Vagina (tissue), 2 donors: ENCODE measurements around the gene FTCDNL1. TPM values are rescaled to one million over a fixed set of nuclear protein-coding genes. Genes with fewer than 3 reads are reported as not detected.

Experiments
- DNase-seq, 2 donors: peaks; one replicate each; pipeline ENCODE4 v3.0.0-alpha.2; 2017; ENCODE audit errors: extremely low spot score in 2 of 2
- H3K27ac ChIP-seq: fragments of 200-600 bp; sonication (generic); one replicate; pipeline ENCODE4 v1.5.1; 2019
- H3K27me3 ChIP-seq: fragments of 200-600 bp; sonication (generic); one replicate; pipeline ENCODE4 v1.5.1; 2019
- H3K36me3 ChIP-seq, 2 donors: fragments of 200-600 bp; sonication (generic); one replicate each; pipeline ENCODE4 v1.5.1; 2017 to 2019
- H3K4me1 ChIP-seq: fragments of 200-600 bp; sonication (generic); one replicate; pipeline ENCODE4 v1.5.1; 2019
- H3K4me3 ChIP-seq, 2 donors: fragments of 200-600 bp; sonication (generic); 1 replicate in 1 of 2; 2 replicates in 1 of 2; pipeline ENCODE4 v1.5.1; 2016 to 2019
- H3K9me3 ChIP-seq: fragments of 200-600 bp; sonication (generic); one replicate; pipeline ENCODE4 v1.5.1; 2019
- CTCF ChIP-seq, 3 experiments: fragments of 450-650 bp in 2 of 3; fragments of 200-600 bp in 1 of 3; sonication (generic) in 1 of 3; IDR thresholded peaks; one replicate each; pipeline ENCODE4 v1.5.1; 2017 to 2019; ENCODE audit warnings: antibody characterized with exemption in 3 of 3, mild to moderate bottlenecking in 2 of 3, moderate library complexity in 2 of 3
- POLR2A ChIP-seq, 2 donors: fragments of 450-650 bp; IDR thresholded peaks; one replicate each; pipeline ENCODE4 v1.6.1; 2017; ENCODE audit warnings: antibody characterized with exemption in 2 of 2, mild to moderate bottlenecking in 2 of 2, moderate library complexity in 2 of 2
- POLR2AphosphoS5 ChIP-seq, 2 donors: sonication (generic); formaldehyde crosslinking; IDR thresholded peaks; one replicate each; pipeline ENCODE4 v1.9.0; 2017; ENCODE audit warnings: antibody characterized with exemption in 2 of 2, mild to moderate bottlenecking in 2 of 2, low read depth in 1 of 2; ENCODE audit not compliant: insufficient read depth in 1 of 2
- intact Hi-C: fragments of 100-400 bp; cut with DNase I; formaldehyde crosslinking; loops from one replicate; pipeline ENCODE4 v1.15.1; 2023
- total RNA-seq: library from RNA; depleted of rRNA; stranded (reverse); fragments of >200 nt; gene quantifications from one replicate; pipeline ENCODE4 v1.2.3, GENCODE V29; 2016

FTCDNL1 gene
- total RNA-seq, 1 donor from 2014 or later = 2.5 TPM

DNA sequence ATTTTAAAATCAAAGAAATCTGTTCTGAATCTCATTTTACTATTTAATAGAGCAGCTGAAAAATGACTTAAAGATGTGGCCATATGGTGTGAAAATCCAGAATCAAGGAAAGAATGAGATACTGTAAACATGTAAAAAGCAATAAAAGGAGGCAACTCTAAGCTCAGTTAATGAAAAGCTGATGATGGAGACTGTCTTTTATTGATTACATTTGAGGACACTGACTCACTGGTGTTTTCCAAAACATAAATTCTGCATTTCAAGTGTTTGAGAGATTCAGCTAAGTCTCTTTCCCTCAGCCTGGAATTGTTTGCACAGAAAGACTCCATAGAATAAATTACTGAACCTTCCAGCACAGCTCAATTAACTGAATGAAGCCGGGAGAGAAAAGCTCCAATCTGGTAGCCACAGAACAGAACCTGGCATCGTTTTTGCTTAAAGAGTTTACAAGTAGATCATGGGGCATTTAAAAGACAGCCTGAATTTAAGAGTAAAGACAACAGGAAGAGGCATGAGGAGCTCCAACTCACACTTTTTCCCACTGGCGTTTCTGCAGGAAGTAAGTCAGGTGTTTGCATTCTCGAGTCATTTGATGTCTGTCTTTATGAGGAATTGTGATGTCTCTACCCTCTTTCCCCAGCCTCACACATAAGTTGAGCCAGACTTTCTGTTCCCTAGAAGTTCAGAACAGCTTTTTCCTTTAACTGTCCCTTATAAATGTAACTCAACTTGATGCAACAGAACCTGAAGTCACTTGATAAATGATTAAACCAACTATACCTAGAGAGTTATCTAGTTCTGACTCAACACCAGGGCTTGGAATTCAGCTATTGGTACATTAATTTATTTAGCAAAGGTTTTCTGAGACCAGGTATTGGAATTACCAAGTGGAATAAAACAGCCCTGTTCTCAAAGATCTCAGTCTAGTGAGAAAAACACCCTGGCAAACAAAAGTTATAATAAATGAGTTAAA lies 53.3 kb downstream of the FTCDNL1 start:
- intact Hi-C loops = no loop called here

GRCh38 chr2:199792381-199792780 lies 58.6 kb downstream of the FTCDNL1 start:
- Histone ChIP-seq H3K36me3 (no peaks in the 10 kb centered on the region), H3K4me1 (no peaks in the 10 kb centered on the region), H3K4me3 (no peak overlapping the region), H3K27ac (no peak overlapping the region), H3K9me3 (no peaks in the 10 kb centered on the region), H3K27me3 (no peaks in the 10 kb centered on the region)
- TF ChIP-seq POLR2AphosphoS5 (IDR thresholded peaks at IDR 0.05; ENCODE audit: insufficient read depth in 1 of 2, low read depth in 1 of 2) (no peak), POLR2A (IDR thresholded peaks at IDR 0.05) (no peak), CTCF (IDR thresholded peaks at IDR 0.05) (no peak)
- DNase-seq = no peak
- intact Hi-C loops = no loop called here

More for the DNA sequence above, 53.3 kb downstream of the FTCDNL1 start:
- no peak overlapping the region for H3K4me3 ChIP-seq
- no peak overlapping the region for H3K27ac ChIP-seq
- TF ChIP-seq POLR2AphosphoS5 (IDR thresholded peaks at IDR 0.05; ENCODE audit: insufficient read depth in 1 of 2, low read depth in 1 of 2) (no peak), CTCF (IDR thresholded peaks at IDR 0.05) (no peak), POLR2A (IDR thresholded peaks at IDR 0.05) (no peak)
- no peaks in the 10 kb centered on the region for H3K9me3 ChIP-seq
- no peaks in the 10 kb centered on the region for H3K4me1 ChIP-seq
- no peaks in the 10 kb centered on the region for H3K36me3 ChIP-seq
- H3K27me3 ChIP-seq = no peaks in the 10 kb centered on the region
- DNase-seq = no peak

- H3K27me3 ChIP-seq = no peaks in the 10 kb centered on the region
- H3K4me1 ChIP-seq = no peaks in the 10 kb centered on the region
- TF ChIP-seq CTCF (IDR thresholded peaks at IDR 0.05) (no peak), POLR2A (IDR thresholded peaks at IDR 0.05) (no peak), POLR2AphosphoS5 (IDR thresholded peaks at IDR 0.05; ENCODE audit: insufficient read depth in 1 of 2, low read depth in 1 of 2) (no peak)
- H3K4me3 ChIP-seq = no peak overlapping the region
- no peaks in the 10 kb centered on the region for H3K36me3 ChIP-seq
- H3K9me3 ChIP-seq = no peaks in the 10 kb centered on the region
- no peak for DNase-seq
- no peak overlapping the region for H3K27ac ChIP-seq
- intact Hi-C loops = no loop called here
These were observed 59.7 kb downstream of the FTCDNL1 start for GRCh38 chr2:199791326-199791725.

GRCh38 chr2:199784512-199784911 lies 66.5 kb downstream of the FTCDNL1 start:
- Histone ChIP-seq H3K4me3 (no peak overlapping the region), H3K4me1 (no peaks in the 10 kb centered on the region), H3K36me3 (no peaks in the 10 kb centered on the region), H3K9me3 (no peaks in the 10 kb centered on the region), H3K27ac (no peak overlapping the region), H3K27me3 (no peaks in the 10 kb centered on the region)
- TF ChIP-seq CTCF (IDR thresholded peaks at IDR 0.05) (no peak), POLR2AphosphoS5 (IDR thresholded peaks at IDR 0.05; ENCODE audit: insufficient read depth in 1 of 2, low read depth in 1 of 2) (no peak), POLR2A (IDR thresholded peaks at IDR 0.05) (no peak)
- DNase-seq = no peak
- intact Hi-C loops = no loop called here

DNA sequence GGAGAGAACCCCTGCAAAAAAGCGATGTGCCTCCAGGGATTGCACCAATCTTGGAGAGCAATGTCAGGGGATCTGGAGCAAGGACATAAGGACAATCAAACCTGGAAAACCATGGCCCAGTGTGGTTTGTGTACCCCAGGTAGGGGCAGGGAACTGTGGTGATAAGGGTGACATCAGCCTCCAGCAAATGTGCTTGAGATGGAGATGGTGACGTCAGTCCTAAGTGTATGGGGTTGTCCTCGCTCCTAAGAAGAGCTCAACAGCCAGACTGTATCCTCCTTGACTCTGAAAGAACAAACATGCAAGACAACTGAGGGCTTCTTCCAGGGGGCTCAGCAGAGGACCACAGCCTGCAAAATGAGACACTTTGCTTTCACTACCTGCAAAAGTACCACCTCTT lies 71.4 kb downstream of the FTCDNL1 start:
- intact Hi-C loops = no loop called here
- Histone ChIP-seq H3K27me3 (no peaks in the 10 kb centered on the region), H3K9me3 (no peaks in the 10 kb centered on the region), H3K4me1 (no peaks in the 10 kb centered on the region), H3K4me3 (no peak overlapping the region), H3K36me3 (no peaks in the 10 kb centered on the region), H3K27ac (no peak overlapping the region)
- TF ChIP-seq POLR2AphosphoS5 (IDR thresholded peaks at IDR 0.05; ENCODE audit: insufficient read depth in 1 of 2, low read depth in 1 of 2) (no peak), POLR2A (IDR thresholded peaks at IDR 0.05) (no peak), CTCF (IDR thresholded peaks at IDR 0.05) (no peak)
- no peak for DNase-seq
